Prostate gland (tissue), 2 donors: ENCODE measurements around the gene GPR157. TPM values are rescaled to one million over a fixed set of nuclear protein-coding genes. Genes with fewer than 3 reads are reported as not detected.

Experiments
- DNase-seq: peaks from one replicate; pipeline ENCODE4 v3.0.0-alpha.2; 2019; ENCODE audit warnings: low spot score
- H3K27ac ChIP-seq, 2 donors: fragments of 200-600 bp; sonication (generic); 2 replicates each; pipeline ENCODE4 v1.5.1; 2017 to 2019
- H3K27me3 ChIP-seq: fragments of 200-600 bp; sonication (generic); replicated peaks from 2 replicates; pipeline ENCODE4 v1.5.1; 2019; ENCODE audit not compliant: insufficient read depth
- H3K36me3 ChIP-seq, 2 donors: fragments of 200-600 bp; sonication (generic); 1 replicate in 1 of 2; 2 replicates in 1 of 2; pipeline versions ENCODE4 v1.5.1 to v1.8.1; 2017 to 2019
- H3K4me1 ChIP-seq: fragments of 200-600 bp; sonication (generic); replicated peaks from 2 replicates; pipeline ENCODE4 v1.5.1; 2019
- H3K4me3 ChIP-seq, 2 donors: fragments of 200-600 bp; sonication (generic); 2 replicates each; pipeline ENCODE4 v1.5.1; 2017 to 2019
- H3K9me3 ChIP-seq: fragments of 200-600 bp; sonication (generic); 2 replicates; pipeline ENCODE4 v1.5.1; 2017
- POLR2A ChIP-seq: fragments of 450-650 bp; IDR thresholded peaks from one replicate; pipeline ENCODE4 v1.6.1; 2016; ENCODE audit warnings: antibody characterized with exemption, mild to moderate bottlenecking
- POLR2AphosphoS5 ChIP-seq: sonication (generic); formaldehyde crosslinking; IDR thresholded peaks from one replicate; pipeline ENCODE4 v1.6.1; 2017; ENCODE audit warnings: antibody characterized with exemption
- WGBS: methylation state at CpG from one replicate; pipeline ENCODE4 v1.1.5; 2018; 5-methylcytosine and 5-hydroxymethylcytosine counted together
- intact Hi-C: fragments of 100-400 bp; cut with DNase I; formaldehyde crosslinking; loops from one replicate; pipeline ENCODE4 v1.14.2; 2022
- total RNA-seq, 2 donors: library from RNA; depleted of rRNA; stranded (reverse); fragments of >200 nt; gene quantifications; one replicate each; pipeline ENCODE4 v1.1.0, GENCODE V29; 2016
- TF ChIP-seq, protein P1 (sequence below), 4 experiments: fragments of 200-600 bp in 2 of 4; fragments of 450-650 bp in 2 of 4; sonication (generic) in 2 of 4; IDR thresholded peaks; 1 replicate in 3 of 4; 2 replicates in 1 of 4; pipeline ENCODE4 v1.5.1; 2016 to 2019; ENCODE audit warnings: antibody characterized with exemption in 4 of 4, mild to moderate bottlenecking in 2 of 4, moderate library complexity in 2 of 4

The GPR157 gene
- total RNA-seq, 2 donors from 2014 or later, result 5.6 to 10.7 TPM

DNA sequence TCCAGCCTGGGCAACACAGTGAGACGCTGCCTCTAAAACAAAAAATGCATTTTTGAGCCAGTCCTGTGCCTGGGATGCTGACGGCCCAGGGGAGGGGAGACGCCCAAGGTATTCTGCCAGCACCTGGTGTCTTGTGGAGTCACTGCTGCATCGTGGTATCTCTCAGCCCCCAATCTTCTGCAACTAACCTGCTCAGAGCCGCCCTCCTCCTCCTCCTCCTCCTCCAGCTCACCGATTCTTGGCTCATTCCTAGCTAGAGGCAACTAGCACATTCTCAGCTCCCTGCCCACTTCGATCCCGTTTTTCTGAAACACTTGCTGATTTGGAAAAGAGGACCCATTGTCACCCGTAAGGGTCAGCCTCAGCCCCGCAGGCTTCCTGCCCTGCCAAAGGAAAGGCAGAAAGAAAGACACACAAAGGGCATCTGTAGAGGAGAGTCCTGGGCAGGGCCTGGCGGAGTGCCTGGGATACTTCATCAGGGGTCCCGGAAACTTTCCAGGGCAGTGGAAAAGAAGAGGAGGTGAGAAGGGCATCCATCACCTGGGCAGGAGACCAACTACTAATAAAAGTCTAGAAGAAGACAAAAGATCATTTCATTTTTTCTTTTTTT lies 20.7 kb downstream of the GPR157 start:
- TF ChIP-seq POLR2A (no peak), POLR2AphosphoS5 (no peak)
- TF ChIP-seq, protein P1, sequence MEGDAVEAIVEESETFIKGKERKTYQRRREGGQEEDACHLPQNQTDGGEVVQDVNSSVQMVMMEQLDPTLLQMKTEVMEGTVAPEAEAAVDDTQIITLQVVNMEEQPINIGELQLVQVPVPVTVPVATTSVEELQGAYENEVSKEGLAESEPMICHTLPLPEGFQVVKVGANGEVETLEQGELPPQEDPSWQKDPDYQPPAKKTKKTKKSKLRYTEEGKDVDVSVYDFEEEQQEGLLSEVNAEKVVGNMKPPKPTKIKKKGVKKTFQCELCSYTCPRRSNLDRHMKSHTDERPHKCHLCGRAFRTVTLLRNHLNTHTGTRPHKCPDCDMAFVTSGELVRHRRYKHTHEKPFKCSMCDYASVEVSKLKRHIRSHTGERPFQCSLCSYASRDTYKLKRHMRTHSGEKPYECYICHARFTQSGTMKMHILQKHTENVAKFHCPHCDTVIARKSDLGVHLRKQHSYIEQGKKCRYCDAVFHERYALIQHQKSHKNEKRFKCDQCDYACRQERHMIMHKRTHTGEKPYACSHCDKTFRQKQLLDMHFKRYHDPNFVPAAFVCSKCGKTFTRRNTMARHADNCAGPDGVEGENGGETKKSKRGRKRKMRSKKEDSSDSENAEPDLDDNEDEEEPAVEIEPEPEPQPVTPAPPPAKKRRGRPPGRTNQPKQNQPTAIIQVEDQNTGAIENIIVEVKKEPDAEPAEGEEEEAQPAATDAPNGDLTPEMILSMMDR (IDR thresholded peaks at IDR 0.05), result no peak
- no peak overlapping the region for H3K4me3 ChIP-seq
- DNase-seq, result no peak
- H3K36me3 ChIP-seq, result peaks cover 0 to 12% of the 10 kb centered on the region in 2 donors
- H3K27ac ChIP-seq, result no peak overlapping the region
- intact Hi-C loops, result no loop called here
- H3K4me1 ChIP-seq, result no peaks in the 10 kb centered on the region
- no peaks in the 10 kb centered on the region for H3K27me3 ChIP-seq
- 86% methylated on average over 12 of the region's 12 CpGs for WGBS
- no peaks in the 10 kb centered on the region for H3K9me3 ChIP-seq

DNA sequence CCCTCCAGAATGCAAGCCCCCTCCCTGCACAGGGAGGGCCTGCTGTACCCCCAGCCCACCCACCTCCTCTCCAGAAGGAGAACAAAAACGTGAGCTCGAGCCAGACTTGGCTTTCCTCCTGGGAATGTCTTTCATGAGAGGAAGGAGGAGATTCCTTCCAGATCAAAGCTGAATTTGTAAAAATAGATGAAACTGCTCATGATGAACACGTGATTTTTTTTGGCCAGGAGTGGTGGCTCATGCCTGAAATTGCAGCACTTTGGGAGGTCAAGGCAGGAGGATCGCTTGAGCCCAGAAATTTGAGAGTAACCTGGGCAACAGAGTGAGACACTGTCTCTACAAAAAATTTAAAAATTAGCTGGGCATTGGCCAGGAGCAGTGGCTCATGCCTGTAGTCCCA lies 21.8 kb downstream of the GPR157 start:
- Histone ChIP-seq H3K4me1 (no peaks in the 10 kb centered on the region), H3K36me3 (peaks cover 0 to 12% of the 10 kb centered on the region in 2 donors), H3K4me3 (no peak overlapping the region), H3K27ac (no peak overlapping the region), H3K9me3 (no peaks in the 10 kb centered on the region), H3K27me3 (no peaks in the 10 kb centered on the region)
- intact Hi-C loops, result no loop called here
- TF ChIP-seq, protein P1 (IDR thresholded peaks at IDR 0.05), result no peak
- TF ChIP-seq POLR2AphosphoS5, result no peak
- TF ChIP-seq POLR2A, result no peak
- 30% methylated on average over 4 of the region's 4 CpGs for WGBS
- DNase-seq, result no peak

DNA sequence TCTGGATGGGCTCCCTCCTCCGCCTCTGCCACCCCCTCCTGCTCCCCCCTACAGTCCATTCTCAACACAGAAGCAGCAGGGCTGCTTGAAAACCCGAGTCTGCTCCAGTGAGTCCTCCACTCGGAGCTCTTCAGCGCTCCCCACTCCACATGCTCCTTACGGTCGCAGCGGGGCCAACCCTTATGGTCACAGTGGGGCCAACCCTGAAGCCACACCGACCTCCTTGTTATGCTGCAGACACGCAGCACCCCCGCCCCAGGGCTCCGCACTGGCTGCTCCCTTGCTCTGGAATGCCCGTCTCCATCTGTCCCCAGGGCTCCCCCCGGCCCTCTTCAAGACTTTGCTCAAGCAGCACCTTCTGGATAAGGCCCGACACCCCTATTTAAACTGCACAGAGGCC lies 22.6 kb downstream of the GPR157 start:
- Histone ChIP-seq H3K4me1 (no peaks in the 10 kb centered on the region), H3K36me3 (peaks cover 0 to 12% of the 10 kb centered on the region in 2 donors), H3K9me3 (no peaks in the 10 kb centered on the region), H3K4me3 (no peak overlapping the region), H3K27ac (no peak overlapping the region), H3K27me3 (no peaks in the 10 kb centered on the region)
- no peak for DNase-seq
- intact Hi-C loops, result no loop called here
- WGBS, result 89% methylated on average over 14 of the region's 14 CpGs
- no peak for TF ChIP-seq POLR2A
- TF ChIP-seq POLR2AphosphoS5, result no peak
- TF ChIP-seq, protein P1 (IDR thresholded peaks at IDR 0.05), result no peak

DNA sequence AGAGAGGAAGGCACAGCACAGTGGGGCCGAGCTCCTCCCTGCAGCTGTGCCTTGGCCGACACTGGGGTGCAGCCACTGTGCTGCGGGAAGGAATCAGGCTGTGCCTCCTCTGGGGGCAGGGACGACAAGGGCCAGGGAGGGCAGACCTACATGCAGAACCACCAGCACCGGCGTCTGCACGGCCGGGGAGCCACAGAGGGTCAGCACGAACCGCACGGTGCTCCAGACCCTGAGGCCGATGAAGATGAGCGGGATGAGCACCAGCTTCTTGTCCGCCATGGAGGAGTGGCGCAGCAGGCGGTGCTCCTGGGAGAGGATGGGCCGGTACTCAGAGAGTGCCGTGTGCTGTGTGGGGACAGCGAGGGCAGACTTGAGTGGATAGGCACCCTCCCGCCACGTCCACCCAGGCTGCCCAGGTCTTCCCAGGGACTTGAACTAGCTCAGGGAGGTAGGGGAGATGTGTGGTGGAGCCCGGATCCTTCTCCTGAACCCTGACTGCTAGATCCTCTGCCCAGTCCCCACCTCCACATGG lies 23.5 kb downstream of the GPR157 start:
- intact Hi-C loops, result no loop called here
- H3K9me3 ChIP-seq, result no peaks in the 10 kb centered on the region
- no peaks in the 10 kb centered on the region for H3K27me3 ChIP-seq
- no peak for TF ChIP-seq POLR2AphosphoS5
- TF ChIP-seq, protein P1 (IDR thresholded peaks at IDR 0.05), result no peak
- TF ChIP-seq POLR2A, result no peak
- H3K4me3 ChIP-seq, result no peak overlapping the region
- no peak overlapping the region for H3K27ac ChIP-seq
- DNase-seq, result no peak
- 90% methylated on average over 22 of the region's 22 CpGs for WGBS
- H3K36me3 ChIP-seq, result peaks cover 0 to 12% of the 10 kb centered on the region in 2 donors
- H3K4me1 ChIP-seq, result no peaks in the 10 kb centered on the region

DNA sequence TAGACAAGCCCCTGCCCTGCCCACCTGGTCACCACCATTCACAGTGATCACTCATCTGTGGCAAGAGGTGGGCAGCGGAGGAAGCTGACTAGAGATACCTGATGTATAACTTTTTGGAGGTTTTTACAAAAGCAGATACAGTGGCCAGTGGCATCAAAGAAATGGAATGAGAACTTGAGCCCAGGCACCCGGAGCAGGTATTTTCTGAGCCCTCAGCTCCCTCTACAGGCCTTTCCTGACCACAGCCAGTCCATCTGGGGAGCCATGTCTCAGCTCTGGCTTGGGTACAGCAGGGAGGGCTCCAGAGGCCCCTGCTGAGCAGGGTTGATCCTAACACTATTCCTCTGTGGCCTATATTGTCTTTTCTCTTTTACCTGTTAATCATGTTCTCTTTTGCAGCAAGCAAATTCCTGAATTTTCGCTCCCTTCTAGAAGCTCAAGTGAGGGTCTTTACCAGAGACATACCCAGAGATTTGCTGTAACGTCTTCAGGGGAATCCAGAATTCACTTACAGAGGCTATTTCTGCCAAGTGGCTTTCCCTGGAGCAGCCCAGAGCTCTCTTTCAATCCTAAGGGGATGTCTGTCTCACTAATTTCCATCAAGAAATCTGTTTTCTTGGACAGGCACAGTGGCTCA lies 27.3 kb downstream of the GPR157 start:
- H3K4me1 ChIP-seq, result no peaks in the 10 kb centered on the region
- no peaks in the 10 kb centered on the region for H3K9me3 ChIP-seq
- TF ChIP-seq POLR2AphosphoS5 (peak; percentile 43), POLR2A (no peak)
- TF ChIP-seq, protein P1 (IDR thresholded peaks at IDR 0.05), result peak in 3 of 4 experiments; percentile 72 to 76 (median 74)
- no peak overlapping the region for H3K4me3 ChIP-seq
- H3K36me3 ChIP-seq, result peaks cover 0 to 12% of the 10 kb centered on the region in 2 donors
- intact Hi-C loops, result loop anchor here (5.0 kb wide), 2 partner anchors 89 to 184 kb away; no protein-coding TSS in a partner anchor
- H3K27ac ChIP-seq, result no peak overlapping the region
- H3K27me3 ChIP-seq, result no peaks in the 10 kb centered on the region
- 49% methylated on average over 4 of the region's 4 CpGs for WGBS
- peak; percentile 68 for DNase-seq
